HepG2 (cell line): ENCODE measurements around the gene AUNIP. TPM values are rescaled to one million over a fixed set of nuclear protein-coding genes. Genes with fewer than 3 reads are reported as not detected.

Experiments
- ATF1 ChIP-seq: IDR thresholded peaks from 2 replicates; pipeline ENCODE4 v1.6.1; 2016; ENCODE audit warnings: mild to moderate bottlenecking, control low read depth
- HNF1A ChIP-seq, 2 experiments: sonication (generic) in 1 of 2; formaldehyde crosslinking in 1 of 2; IDR thresholded peaks; 2 replicates each; pipeline versions ENCODE4 v1.4.0 to v1.6.1; 2016 to 2020; ENCODE audit warnings: borderline replicate concordance in 1 of 2, low read depth in 1 of 2, mild to moderate bottlenecking in 1 of 2, missing genetic modification reagents in 1 of 2
- KAT2B ChIP-seq: fragments of 150-350 bp; IDR thresholded peaks from 2 replicates; pipeline ENCODE4 v1.6.1; 2014; ENCODE audit warnings: low read depth, low read length, borderline replicate concordance
- KLF13 ChIP-seq: sonication (generic); formaldehyde crosslinking; IDR thresholded peaks from 2 replicates; pipeline ENCODE4 v1.4.0; 2020; ENCODE audit warnings: mild to moderate bottlenecking, missing genetic modification reagents
- MEIS1 ChIP-seq: sonication (generic); formaldehyde crosslinking; IDR thresholded peaks from 2 replicates; pipeline ENCODE4 v1.9.0; 2021; ENCODE audit warnings: mild to moderate bottlenecking, missing genetic modification reagents, moderate library complexity, borderline replicate concordance
- NR2F6 ChIP-seq, 2 experiments: IDR thresholded peaks; 2 replicates each; pipeline ENCODE4 v1.6.1; 2016; ENCODE audit warnings: antibody characterized with exemption in 1 of 2, mild to moderate bottlenecking in 1 of 2
- SATB2 ChIP-seq: sonication (generic); formaldehyde crosslinking; IDR thresholded peaks from 2 replicates; pipeline ENCODE4 v1.5.0; 2020; ENCODE audit warnings: missing genetic modification reagents
- XRCC5 ChIP-seq: fragments of 200-400 bp; formaldehyde crosslinking; optimal IDR thresholded peaks from 2 replicates; pipeline ENCODE3; 2017; ENCODE audit warnings: mild to moderate bottlenecking, low read length
- ZFP82 ChIP-seq: sonication (generic); formaldehyde crosslinking; IDR thresholded peaks from 2 replicates; pipeline ENCODE4 v1.5.1; 2020; ENCODE audit warnings: mild to moderate bottlenecking, missing genetic modification reagents, borderline replicate concordance
- polyA plus RNA-seq, 8 experiments: library from polyadenylated mRNA; depleted of rRNA in 3 of 8; stranded (reverse) in 7 of 8; unstranded in 1 of 8; fragments of >200 nt; fragmentation: Illumina TruSeq in 4 of 8; extraction: Trizol in 4 of 8; gene quantifications; 2 replicates each; pipeline versions ENCODE4 v1.2.1 to v1.2.3, GENCODE V29; 2011 to 2016; ENCODE audit warnings: low read depth in 4 of 8, missing spikeins in 1 of 8, mixed read lengths in 1 of 8; ENCODE audit not compliant: insufficient read depth in 1 of 8
- total RNA-seq, 5 experiments: library from RNA; depleted of rRNA; stranded (reverse); fragments of >200 nt; fragmentation: Illumina TruSeq; extraction: Trizol; gene quantifications; 2 replicates each; pipeline ENCODE4 v1.2.3, GENCODE V29; 2016; ENCODE audit warnings: low read depth in 1 of 5
- TF ChIP-seq, protein P1 (sequence below): sonication (generic); formaldehyde crosslinking; IDR thresholded peaks from 2 replicates; pipeline ENCODE4 v1.8.0; 2022; ENCODE audit warnings: mild to moderate bottlenecking, missing genetic modification reagents
- TF ChIP-seq, protein P2 (sequence below): sonication (generic); formaldehyde crosslinking; conservative IDR thresholded peaks from 2 replicates; pipeline ENCODE4 v1.5.0; 2020; ENCODE audit warnings: missing genetic modification reagents
- TF ChIP-seq, protein P3 (sequence below): sonication (generic); formaldehyde crosslinking; IDR thresholded peaks from 2 replicates; pipeline ENCODE4 v1.4.0; 2020; ENCODE audit warnings: missing genetic modification reagents
- TF ChIP-seq, protein P4 (sequence below): sonication (generic); formaldehyde crosslinking; IDR thresholded peaks from 2 replicates; pipeline ENCODE4 v1.8.1; 2022; ENCODE audit warnings: low read depth, mild to moderate bottlenecking, missing genetic modification reagents
- TF ChIP-seq, protein P5 (sequence below): sonication (generic); formaldehyde crosslinking; IDR thresholded peaks from 2 replicates; pipeline ENCODE4 v1.5.0; 2020; ENCODE audit warnings: mild to moderate bottlenecking, low read depth, missing genetic modification reagents, borderline replicate concordance

The AUNIP gene
- total and polyA plus RNA-seq, 2 of the 13 experiments (the other 11 are each of a cell fraction or from before 2014, with no cell fraction given): 3.8 to 12.3 TPM

GRCh38 chr1:25819491-25820246, 39.6 kb downstream of the AUNIP start, which contains the start of gene MTFR1L (continued):
- TF ChIP-seq HNF1A (IDR thresholded peaks at IDR 0.05; ENCODE audit: low read depth) (no peak), HNF1A (CRISPR knock-in tag; IDR thresholded peaks at IDR 0.05; ENCODE audit: borderline replicate concordance) (no peak; the same call in 1 of the 2 replicates), SATB2 (no peak), MEIS1 (CRISPR knock-in tag) (peak; percentile 45; the same call in 1 of the 2 replicates), ZFP82 (CRISPR knock-in tag) (peak; percentile 50; the same call in 1 of the 2 replicates), NR2F6 (IDR thresholded peaks at IDR 0.05) (0 out of 2 replicates have a peak, but pooled peaks have one; percentile 26), NR2F6 (CRISPR knock-in tag; IDR thresholded peaks at IDR 0.05) (peak; percentile 79), KLF13 (CRISPR knock-in tag) (no peak), KAT2B (no peak), XRCC5 (peak; percentile 14), ATF1 (CRISPR knock-in tag) (no peak)
- TF ChIP-seq, protein P1, sequence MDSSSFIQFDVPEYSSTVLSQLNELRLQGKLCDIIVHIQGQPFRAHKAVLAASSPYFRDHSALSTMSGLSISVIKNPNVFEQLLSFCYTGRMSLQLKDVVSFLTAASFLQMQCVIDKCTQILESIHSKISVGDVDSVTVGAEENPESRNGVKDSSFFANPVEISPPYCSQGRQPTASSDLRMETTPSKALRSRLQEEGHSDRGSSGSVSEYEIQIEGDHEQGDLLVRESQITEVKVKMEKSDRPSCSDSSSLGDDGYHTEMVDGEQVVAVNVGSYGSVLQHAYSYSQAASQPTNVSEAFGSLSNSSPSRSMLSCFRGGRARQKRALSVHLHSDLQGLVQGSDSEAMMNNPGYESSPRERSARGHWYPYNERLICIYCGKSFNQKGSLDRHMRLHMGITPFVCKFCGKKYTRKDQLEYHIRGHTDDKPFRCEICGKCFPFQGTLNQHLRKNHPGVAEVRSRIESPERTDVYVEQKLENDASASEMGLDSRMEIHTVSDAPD: no peak
- TF ChIP-seq, protein P2, sequence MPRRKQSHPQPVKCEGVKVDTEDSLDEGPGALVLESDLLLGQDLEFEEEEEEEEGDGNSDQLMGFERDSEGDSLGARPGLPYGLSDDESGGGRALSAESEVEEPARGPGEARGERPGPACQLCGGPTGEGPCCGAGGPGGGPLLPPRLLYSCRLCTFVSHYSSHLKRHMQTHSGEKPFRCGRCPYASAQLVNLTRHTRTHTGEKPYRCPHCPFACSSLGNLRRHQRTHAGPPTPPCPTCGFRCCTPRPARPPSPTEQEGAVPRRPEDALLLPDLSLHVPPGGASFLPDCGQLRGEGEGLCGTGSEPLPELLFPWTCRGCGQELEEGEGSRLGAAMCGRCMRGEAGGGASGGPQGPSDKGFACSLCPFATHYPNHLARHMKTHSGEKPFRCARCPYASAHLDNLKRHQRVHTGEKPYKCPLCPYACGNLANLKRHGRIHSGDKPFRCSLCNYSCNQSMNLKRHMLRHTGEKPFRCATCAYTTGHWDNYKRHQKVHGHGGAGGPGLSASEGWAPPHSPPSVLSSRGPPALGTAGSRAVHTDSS: no peak
- TF ChIP-seq, protein P3, sequence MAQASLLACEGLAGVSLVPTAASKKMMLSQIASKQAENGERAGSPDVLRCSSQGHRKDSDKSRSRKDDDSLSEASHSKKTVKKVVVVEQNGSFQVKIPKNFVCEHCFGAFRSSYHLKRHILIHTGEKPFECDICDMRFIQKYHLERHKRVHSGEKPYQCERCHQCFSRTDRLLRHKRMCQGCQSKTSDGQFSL (CRISPR knock-in tag): no peak
- TF ChIP-seq, protein P4, sequence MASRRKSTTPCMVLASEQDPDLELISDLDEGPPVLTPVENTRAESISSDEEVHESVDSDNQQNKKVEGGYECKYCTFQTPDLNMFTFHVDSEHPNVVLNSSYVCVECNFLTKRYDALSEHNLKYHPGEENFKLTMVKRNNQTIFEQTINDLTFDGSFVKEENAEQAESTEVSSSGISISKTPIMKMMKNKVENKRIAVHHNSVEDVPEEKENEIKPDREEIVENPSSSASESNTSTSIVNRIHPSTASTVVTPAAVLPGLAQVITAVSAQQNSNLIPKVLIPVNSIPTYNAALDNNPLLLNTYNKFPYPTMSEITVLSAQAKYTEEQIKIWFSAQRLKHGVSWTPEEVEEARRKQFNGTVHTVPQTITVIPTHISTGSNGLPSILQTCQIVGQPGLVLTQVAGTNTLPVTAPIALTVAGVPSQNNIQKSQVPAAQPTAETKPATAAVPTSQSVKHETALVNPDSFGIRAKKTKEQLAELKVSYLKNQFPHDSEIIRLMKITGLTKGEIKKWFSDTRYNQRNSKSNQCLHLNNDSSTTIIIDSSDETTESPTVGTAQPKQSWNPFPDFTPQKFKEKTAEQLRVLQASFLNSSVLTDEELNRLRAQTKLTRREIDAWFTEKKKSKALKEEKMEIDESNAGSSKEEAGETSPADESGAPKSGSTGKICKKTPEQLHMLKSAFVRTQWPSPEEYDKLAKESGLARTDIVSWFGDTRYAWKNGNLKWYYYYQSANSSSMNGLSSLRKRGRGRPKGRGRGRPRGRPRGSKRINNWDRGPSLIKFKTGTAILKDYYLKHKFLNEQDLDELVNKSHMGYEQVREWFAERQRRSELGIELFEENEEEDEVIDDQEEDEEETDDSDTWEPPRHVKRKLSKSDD (CRISPR knock-in tag): peak; percentile 21; the same call in 1 of the 2 replicates
- TF ChIP-seq, protein P5, sequence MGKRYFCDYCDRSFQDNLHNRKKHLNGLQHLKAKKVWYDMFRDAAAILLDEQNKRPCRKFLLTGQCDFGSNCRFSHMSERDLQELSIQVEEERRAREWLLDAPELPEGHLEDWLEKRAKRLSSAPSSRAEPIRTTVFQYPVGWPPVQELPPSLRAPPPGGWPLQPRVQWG: no peak
